HG03280 (cell line): ENCODE measurements around the gene NFIX.

Experiments
- ATAC-seq: cut with Tn5 transposase; IDR thresholded peaks from one replicate; pipeline ENCODE4 v1.9.1; 2021; ENCODE audit warnings: mild to moderate bottlenecking, moderate library complexity; ENCODE audit not compliant: unreplicated experiment

Gene NFIX

DNA sequence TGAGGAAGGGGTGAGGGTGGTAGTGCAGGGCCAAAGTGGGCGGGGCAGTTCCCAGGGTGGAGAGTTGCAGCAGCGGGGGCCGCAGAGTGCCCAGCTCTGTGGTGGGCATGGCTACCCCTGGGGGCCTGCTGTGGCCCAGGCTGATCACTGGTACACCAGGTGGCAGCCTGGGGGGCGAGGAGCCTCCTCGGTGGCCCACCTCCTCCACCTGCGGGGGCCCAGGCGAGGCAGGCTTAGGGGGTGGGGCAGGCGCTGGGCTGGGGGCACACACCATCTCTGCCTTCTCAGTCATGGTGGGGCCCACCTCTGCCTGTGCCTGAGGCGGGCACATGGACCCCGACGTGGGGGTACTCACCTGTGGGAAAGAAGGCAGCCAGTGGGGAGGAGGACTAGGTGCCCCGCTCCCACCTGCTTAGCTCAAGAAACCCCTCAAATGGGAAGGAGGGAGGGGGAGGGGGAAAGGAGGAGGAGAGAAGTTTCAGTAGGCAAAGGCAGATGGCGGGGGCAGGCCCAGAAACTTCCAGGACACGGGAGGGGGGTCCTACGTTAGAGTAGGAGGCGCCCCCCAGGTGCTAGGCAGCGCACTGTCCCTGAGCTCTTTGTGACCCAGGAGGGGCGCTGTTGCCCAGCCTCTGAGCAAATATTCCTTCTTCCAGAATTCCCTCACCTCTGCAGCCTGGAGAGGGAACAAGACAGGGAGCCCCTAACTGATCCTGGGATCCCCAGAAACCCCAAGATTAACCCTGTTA is 105.7 kb downstream of the NFIX start:
- ATAC-seq, result no peak

DNA sequence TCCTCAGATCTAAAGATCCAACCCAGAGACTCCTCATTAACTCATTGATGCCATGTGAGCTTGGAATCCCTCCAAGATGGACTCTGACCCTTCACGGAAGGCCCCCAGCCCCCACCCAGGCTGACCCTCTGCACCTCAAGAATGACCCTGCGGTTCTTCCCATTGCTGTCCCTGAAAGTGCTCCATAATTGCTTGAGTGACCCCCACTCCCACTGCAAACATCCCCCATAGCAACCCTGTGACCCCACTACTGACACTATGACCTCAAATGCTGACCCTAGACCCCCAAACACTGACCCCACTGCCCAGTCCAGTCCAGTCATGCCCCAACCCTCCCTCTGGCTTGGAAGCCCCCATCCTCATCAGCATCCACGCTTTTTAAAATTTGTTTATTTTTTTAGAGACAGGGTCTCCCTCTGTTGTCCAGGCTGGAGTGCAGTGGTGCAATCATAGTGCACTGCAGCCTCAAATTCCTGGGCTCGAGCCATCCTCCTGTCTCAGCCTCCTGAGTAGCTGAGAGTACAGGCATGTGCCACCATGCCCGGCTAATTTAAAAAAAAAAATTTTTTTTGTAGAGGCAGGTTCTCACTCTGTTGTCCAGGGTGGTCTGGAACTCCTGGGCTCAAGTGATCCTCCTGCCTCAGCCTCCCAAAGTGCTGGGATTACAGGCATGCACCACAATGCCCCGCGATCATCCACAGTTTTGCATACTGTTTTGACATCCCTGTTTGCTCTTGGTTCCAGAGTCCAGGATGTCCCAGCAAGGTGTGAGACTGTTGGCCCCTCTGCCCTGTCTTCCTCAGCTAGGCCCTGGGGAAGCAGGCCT is 106.5 kb downstream of the NFIX start:
- no peak for ATAC-seq

GRCh38 chr19:13102416-13102665 is 107.1 kb downstream of the NFIX start:
- no peak for ATAC-seq

DNA sequence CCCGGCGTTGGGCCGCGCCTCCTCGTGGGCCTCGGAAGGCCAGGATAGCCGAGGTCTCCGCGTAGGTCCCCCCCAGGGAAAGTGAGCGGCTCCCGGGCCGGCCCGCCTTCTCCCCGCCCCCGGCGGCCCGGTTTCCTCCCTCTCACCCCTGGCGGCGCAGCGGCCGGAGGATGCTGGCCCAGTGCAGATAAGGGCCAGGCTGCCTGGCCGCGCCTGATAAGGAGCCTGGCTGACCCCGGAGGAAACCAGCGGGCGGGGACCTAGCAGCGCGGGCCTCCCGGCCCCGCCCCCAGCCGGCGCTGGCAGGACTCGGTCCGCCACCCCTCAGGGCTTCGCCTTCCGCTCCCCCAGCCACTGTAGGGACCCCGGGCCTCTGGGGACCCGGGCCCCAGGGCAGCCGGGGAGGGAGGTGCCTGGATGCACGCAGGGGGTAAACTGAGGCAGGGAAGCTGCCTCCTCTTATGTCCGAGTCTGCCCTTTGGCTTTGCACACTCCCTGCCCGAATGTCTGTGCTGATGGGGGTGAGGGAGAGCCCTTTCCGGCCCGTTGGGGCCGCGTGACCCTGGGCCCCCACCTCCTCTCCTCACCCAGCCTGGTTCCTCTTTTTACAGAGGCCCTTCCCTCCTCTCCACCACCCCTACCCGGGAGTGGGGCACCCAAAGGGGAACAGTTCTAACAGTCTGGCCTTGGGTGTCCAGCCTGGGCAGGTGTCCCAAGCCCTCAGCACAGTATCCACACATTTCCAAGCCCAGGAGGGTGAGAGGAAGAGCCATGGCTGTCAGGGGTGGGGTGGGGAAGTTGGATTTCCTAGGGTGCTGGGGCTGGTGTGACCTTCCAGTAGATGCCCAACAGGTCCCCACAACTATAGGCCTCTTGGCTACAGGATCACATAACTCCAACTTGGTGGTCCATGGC is 107.6 kb downstream of the NFIX start, which contains the start of gene LYL1:
TSS of gene LYL1 (minus strand) at position 193 of the 915 bp plus-strand sequence. CDS start 1,687 bp downstream, outside the sequence.
- no peak for ATAC-seq

DNA sequence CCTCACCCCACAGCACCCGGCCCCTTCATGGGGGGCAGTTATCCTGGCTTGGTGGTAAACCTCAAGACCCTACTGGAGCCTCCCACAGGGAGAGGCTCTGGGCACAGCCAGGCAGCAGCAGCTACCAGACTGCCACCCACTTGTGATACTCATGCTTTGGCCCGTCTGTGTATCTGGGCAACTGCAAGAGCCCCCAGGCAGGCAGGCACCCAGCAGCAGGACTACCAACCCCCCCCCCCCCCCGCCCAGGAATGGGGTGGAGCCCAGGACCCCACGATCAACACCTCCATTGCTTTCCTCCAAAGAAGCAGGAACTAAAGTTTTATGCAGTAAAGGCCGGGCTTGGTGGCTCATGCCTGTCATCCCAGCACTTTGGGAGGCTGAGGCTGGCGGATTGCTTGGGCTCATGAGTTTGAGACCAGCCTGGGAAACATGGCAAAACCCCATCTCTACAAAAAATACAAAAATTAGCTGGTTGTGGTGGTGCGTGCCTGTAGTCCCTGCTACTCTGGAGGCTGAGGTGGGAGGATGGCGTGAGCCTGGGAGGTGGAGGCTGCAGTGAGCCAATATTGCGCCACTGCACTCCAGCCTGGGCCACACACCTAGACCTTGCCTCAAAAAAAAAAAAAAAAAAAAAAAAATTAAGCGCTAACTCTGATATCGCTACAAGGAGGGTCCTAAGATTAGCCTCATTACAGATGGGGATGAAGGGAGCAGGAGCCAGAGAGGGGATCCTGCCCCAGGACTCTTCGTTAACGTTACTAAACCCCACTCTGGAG is 108.5 kb downstream of the NFIX start:
- ATAC-seq, result no peak

DNA sequence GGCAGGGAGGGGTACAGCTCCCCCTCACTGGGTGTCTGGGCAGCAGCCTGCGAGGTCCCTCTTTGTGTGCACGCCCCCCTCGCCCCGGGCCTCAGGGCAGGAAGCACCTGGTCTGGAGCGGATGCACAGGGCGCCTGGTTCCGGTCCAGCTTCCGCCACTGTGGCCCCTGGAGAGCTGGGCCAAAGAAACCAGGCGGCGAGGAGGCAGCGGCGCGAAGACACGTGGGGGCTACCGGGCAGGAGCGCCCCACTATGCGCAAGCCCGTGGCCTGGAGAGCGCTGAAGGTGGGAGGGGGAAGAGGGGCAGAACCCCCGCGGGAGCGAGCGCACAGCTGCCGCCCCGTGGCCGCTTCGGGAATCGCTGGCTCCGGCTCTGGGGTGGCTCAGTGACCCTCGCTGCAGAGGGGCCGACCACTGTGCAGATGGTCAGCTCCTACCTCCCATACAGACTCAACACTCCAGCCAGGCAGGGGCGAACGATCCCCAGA is 109.1 kb downstream of the NFIX start:
- ATAC-seq, result peak; percentile 38

DNA sequence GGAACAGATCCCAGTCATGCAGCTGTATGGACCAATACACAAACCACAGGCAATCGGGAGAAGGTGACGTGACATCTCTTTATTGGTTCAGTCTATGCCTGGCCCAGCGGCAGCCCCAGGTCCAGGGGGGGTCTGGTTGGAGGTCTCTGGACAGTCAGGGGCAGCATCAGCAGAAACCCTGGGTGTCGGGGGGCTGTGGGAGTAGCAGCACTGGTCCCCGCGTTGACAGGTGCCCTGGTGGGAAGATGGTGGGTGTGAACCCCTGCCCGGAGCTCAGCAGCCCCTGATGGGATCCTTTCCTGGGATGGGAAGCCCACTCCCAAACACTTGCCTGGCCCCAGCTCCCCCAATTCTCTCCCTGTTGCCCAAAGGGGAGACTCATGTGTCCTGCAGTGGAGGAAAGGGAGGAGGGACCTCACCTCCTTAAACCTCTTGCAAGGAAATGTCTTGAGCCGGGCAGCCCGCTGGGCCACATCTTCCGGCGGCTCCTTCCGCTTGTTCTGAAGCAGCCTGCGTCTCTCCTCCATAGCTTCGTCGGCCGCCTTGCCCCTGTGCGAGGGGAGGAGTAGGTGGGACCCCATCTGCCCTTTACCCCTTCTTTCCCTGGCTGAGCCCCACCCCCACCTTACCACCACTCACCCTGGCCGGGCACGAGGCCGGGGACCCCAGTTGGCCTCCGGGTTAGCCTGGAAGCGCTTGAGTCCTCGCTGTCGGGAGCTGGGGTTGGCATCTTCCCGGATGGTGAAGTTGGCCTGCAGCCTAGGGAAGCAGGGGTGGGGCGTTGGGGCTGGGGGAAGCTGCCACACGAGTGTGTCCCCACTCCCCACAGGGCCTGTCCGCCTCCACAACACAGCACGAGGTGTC is 109.8 kb downstream of the NFIX start:
- ATAC-seq, result no peak

DNA sequence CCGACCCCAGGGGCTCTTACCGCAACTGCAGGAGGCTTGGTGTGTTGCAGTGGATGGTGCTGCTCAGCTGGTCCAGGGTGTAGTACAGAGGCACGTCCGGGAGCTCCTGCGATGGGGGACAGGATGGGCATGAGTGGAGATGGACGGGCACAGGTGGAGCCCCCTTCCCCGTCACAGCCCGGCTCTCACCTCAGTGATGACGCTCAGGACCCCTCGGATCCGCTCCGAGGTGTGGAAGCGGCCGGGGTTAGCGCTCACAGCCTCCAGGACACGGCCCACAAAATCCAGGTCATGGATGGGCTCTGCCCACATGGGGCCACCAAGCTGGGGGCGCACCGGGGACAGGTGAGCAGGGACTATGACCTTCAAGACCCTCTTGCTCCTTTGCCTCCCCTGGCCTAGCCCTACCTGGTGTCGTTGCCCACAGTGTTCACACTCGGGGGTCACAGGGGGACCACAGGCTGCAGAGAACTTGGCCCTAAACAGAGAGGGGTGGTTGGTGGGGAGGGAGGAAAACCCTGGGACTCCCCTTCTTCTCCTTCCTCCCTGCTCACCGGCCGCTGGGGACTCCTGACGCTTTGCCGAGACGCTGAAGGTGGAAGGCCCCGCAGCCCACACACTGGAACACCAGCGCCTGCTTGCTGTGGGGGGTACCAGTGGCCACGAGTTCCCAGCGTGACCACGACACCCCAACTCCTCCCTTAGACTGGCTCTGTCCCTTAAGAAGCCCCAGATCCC is 114.3 kb downstream of the NFIX start:
- ATAC-seq, result no peak

GRCh38 chr19:13110099-13110610 is 114.9 kb downstream of the NFIX start:
- ATAC-seq, result no peak

- no peak for ATAC-seq
Measured at GRCh38 chr19:13112555-13112954, 117.3 kb downstream of the NFIX start.

DNA sequence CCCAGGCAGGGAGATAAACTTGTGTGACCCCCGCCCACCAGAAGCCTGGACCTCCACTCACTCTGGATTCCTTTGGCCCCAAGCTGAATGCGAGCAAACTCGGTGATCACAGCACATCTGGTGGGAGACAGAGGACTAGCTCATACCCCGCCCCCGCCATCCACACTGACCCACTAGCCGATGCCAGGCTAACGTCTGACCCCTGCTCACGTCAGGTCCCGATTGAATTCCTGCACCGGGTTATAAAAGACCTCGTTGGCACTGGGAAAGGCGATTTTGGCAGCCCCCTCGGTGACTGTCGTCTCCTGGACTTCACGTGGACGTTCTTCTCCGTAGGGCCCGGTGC is 120.6 kb downstream of the NFIX start:
- ATAC-seq, result no peak

DNA sequence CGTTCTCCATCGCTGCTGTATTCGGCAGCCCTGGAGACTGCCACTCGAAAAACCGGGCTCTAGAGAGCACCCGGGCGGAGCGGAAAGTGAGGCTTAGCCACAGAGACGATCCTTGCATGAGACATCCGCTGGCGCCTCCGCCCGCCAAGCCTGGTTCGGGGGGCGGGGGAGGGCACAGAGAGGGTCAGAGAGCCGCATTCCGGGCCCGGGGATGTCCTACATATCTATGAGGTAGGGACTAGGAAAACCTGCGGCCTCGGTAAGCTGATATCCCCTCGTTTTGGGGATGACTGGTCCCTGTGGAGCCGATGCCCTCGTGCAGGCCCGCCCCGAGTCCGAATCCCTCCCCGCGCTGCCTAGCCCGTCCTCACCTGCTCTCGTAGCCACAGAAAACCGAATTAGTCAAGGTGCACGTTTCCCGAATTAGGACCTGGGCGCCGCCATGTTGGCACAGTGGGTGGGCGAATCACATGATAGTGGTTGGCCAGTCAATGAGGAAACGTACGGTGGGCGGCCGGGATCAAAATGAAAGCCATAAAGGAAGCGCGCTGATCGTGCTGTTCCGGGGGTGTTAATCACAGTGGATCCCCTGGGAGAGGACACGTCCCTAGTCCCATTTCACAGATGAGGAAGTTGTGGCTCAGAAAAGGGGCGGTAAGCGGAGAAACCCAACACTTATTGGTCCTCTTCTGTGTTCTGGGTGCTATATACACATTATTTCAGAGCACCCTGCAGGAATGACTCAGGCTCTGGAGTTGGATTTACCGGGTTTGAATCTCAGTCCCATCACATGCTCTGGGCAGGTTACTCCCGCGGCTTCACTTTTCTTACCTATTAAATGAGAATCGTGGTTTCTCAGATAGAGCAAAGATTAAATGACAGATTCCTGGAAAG is 121.3 kb downstream of the NFIX start, which contains the start of gene TRMT1:
TSS of gene TRMT1 (minus strand) at position 459 of the 894 bp plus-strand sequence. CDS start at position 118, 341 bp downstream.
- peak; percentile 53 for ATAC-seq

GRCh38 chr19:13117176-13117771 is 122.0 kb downstream of the NFIX start:
- ATAC-seq, result no peak

- peak; percentile 70 for ATAC-seq
Measured at GRCh38 chr19:13117772-13118423, 122.6 kb downstream of the NFIX start, which contains the start of gene NACC1. NACC1 (plus strand) TSS chr19:13118264; CDS start chr19:13135208, 16,944 bp downstream.

DNA sequence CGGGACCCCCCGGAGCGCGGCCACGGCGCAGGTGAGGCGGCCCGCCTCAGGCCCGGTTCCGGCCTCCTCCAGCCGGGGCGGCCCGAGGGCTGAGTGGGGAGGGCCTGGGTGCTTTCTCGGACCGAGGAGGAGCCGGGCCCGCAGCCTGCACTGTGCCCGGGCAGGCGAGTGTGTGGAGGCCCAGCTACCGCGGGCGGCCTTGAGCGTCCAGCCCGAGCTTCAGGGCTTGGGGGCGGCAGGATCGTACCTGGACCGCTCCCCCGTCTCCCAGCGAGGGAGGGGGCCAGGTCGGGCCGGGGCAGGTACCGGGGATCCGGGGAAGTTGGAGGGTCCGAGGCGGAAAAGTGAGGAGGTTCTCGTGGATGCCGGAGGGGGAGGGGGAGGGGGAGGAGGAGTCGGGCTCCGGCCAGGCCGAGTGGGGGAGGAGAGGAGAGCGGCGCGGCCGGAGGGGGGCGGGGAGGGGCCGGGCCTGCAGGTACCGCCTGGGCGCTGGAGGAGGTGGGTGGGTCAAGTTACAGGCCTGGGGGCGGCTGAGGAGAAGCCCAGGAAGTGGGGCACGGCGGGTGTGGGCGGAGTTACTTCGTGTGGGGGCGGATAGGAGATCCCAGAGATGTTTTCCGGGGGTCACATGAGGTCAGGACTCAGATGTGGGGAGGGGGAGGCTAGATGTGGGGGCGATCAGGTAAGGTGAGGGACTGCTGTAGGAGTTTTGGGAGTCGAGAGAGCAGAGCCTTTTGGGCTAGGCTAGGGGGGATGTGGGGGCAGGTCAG is 123.3 kb downstream of the NFIX start:
- ATAC-seq, result no peak

DNA sequence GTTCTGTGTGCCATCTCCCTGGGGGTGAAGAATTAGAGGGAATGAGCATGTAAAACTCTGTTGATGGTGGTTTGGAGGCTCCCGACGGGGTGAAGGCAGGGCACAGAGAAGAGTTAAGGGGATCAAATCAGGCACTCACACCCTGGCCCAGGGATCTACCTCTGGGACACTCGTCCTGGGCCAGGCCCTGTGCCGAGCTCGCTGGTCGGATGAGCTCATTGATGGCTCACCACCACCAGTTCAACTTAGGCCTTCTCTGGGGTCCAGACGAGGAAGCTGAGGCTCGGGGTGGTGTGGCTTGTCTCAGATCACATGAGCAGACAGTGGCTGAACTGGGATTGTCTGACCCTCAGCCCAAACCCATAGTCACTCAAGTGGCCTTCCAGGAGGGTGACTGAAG is 124.4 kb downstream of the NFIX start:
- no peak for ATAC-seq
